ENCODE data around the gene MRPL11. TPM values are rescaled to one million over a fixed set of nuclear protein-coding genes. Genes with fewer than 3 reads are reported as not detected.

MRPL11 gene
- polyA plus RNA-seq, 1 experiment = 43.1 TPM

DNA sequence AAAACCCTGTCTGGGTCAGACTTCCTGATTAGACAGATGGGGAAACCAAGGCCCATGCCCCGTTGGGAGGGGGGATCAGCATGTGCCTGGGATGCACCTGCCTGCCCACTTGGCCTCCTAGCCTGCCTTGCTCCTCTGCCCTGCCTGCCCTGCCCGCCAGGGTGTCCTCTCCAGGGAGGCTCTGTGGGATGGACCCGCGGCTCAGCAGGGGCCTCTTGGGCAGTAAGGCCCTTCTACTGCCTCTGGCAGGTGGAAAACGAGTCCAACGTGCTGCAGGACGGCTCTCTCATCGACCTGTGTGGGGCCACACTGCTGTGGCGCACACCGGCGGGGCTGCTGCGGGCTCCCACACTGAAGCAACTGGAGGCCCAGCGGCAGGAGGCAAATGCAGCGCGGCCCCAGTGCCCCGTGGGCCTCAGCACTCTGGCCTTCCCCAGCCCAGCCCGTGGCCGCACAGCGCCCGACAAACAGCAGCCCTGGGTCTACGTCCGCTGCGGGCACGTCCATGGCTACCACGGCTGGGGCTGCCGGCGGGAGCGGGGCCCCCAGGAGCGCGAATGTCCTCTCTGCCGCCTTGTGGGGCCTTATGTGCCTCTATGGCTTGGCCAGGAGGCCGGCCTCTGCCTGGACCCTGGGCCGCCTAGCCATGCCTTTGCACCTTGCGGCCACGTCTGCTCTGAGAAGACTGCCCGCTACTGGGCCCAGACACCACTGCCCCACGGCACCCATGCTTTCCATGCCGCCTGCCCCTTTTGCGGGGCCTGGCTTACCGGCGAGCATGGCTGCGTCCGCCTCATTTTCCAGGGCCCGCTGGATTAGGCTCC is 36.9 kb upstream of the MRPL11 start:
- H3K9me3 ChIP-seq (ENCODE audit: control insufficient read depth, insufficient read depth, low read length) = no peaks in the 10 kb centered on the region; the same call in 1 of the 2 replicates
- TF ChIP-seq, protein P1, sequence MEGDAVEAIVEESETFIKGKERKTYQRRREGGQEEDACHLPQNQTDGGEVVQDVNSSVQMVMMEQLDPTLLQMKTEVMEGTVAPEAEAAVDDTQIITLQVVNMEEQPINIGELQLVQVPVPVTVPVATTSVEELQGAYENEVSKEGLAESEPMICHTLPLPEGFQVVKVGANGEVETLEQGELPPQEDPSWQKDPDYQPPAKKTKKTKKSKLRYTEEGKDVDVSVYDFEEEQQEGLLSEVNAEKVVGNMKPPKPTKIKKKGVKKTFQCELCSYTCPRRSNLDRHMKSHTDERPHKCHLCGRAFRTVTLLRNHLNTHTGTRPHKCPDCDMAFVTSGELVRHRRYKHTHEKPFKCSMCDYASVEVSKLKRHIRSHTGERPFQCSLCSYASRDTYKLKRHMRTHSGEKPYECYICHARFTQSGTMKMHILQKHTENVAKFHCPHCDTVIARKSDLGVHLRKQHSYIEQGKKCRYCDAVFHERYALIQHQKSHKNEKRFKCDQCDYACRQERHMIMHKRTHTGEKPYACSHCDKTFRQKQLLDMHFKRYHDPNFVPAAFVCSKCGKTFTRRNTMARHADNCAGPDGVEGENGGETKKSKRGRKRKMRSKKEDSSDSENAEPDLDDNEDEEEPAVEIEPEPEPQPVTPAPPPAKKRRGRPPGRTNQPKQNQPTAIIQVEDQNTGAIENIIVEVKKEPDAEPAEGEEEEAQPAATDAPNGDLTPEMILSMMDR (IDR thresholded peaks at IDR 0.05; ENCODE audit: low read depth, low read length) = no peak
- ChIA-PET POLR2A (no interaction called here), CTCF (no interaction called here)
- no peak for DNase-seq (ENCODE audit: low read depth, low spot score)
- H3K4me3 ChIP-seq (ENCODE audit: low read depth, low read length) = no peak overlapping the region
- no peaks in the 10 kb centered on the region for H3K27me3 ChIP-seq (ENCODE audit: control insufficient read depth, insufficient read depth, low read length)
- no peak overlapping the region for H3K27ac ChIP-seq (ENCODE audit: low read depth, low read length)

DNA sequence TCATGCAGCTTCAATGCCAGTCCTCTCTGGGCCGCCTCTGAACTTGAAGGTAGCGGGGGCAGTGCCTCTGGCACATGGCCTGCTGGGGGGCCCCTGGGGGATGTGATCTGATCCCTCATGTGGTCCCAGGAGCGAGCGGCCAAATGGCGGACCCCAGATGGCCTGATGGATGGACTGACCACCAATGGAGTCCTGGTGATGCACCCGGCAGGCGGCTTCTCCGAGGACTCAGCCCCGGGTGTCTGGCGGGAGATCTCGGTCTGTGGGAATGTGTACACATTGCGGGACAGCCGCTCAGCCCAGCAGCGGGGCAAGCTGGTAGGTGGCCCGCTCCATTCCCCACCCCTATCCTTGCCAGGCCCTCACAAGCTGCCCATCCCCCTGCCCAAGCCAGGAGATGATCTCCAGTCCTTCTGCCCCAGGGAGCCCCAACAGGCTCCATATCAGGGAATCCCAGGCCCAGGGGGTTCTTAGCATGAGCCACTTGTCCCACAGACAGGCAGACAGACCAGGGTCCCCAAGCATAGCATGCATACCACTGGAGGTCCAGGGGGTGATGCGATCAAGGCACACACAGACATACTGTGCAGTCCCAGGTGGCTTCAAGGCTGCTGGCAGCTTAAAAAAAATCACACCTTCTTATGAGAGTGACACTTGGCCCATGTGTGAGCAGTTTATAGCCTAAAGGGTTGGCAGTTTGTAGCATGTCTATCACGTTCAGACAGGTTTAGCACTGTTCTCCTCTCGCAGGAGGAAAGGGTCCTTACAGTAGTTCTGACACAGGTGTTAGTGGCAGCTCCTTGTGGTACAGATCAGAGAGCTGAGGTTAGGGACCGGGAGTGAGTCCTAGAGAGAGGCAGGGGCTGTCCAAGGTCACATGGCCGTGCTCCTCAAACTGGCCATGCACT is 35.2 kb upstream of the MRPL11 start:
- TF ChIP-seq, protein P1 (IDR thresholded peaks at IDR 0.05; ENCODE audit: low read depth, low read length) = no peak
- CTCF ChIA-PET = interaction anchor here (0.8 kb wide), 1 partner anchor 43 kb away, joined by 3 read pairs; no protein-coding TSS in a partner anchor
- no peak for DNase-seq (ENCODE audit: low read depth, low spot score)
- H3K4me3 ChIP-seq (ENCODE audit: low read depth, low read length) = no peak overlapping the region
- H3K27ac ChIP-seq (ENCODE audit: low read depth, low read length) = no peak overlapping the region
- no peaks in the 10 kb centered on the region for H3K27me3 ChIP-seq (ENCODE audit: control insufficient read depth, insufficient read depth, low read length)
- POLR2A ChIA-PET = no interaction called here
- no peaks in the 10 kb centered on the region; the same call in 1 of the 2 replicates for H3K9me3 ChIP-seq (ENCODE audit: control insufficient read depth, insufficient read depth, low read length)

DNA sequence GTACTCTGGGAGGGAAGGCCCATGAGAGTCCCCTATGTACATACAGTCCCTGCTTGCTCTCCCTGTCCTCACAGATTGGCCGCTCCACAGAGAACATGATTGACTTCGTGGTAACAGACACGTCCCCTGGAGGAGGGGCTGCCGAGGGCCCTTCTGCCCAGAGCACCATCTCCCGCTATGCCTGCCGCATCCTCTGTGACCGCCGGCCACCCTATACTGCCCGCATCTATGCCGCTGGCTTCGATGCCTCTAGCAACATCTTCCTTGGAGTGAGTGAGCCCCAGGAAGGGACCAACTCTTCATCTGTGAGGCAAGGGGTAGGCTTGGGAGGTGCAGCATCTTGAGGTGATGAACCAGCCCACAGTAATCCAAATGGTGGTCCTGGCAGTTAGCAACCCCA is 34.5 kb upstream of the MRPL11 start:
- TF ChIP-seq, protein P1 (IDR thresholded peaks at IDR 0.05; ENCODE audit: low read depth, low read length) = no peak
- Histone ChIP-seq H3K4me3 (ENCODE audit: low read depth, low read length) (no peak overlapping the region), H3K27ac (ENCODE audit: low read depth, low read length) (no peak overlapping the region), H3K27me3 (ENCODE audit: control insufficient read depth, insufficient read depth, low read length) (no peaks in the 10 kb centered on the region), H3K9me3 (ENCODE audit: control insufficient read depth, insufficient read depth, low read length) (no peaks in the 10 kb centered on the region; the same call in 1 of the 2 replicates)
- no peak for DNase-seq (ENCODE audit: low read depth, low spot score)
- ChIA-PET CTCF (no interaction called here), POLR2A (no interaction called here)

DNA sequence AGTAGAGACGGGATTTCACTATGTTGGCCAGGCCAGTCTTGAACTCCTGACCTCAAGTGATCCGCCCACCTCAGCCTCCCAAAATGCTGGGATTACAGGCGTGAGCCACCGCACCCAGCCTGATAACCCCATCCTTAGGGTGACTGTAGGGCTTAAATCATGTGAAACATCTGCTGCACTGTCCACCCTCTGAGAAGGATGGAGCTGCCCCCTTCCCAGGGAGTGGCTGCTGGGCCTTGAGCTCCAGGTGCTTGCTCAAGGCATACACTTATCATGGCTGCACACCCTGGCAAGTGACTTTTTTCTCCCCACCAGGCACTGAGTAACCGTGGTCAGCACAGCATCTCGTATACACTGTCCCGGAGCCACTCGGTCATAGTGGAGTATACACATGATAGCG is 33.4 kb upstream of the MRPL11 start:
- ChIA-PET CTCF (interaction anchor here (1.0 kb wide), 1 partner anchor 42 kb away, joined by 3 read pairs; no protein-coding TSS in a partner anchor), POLR2A (interaction anchor here (0.6 kb wide), 1 partner anchor 97 kb away, joined by 3 read pairs; the partner anchor contains the start of gene CTSF)
- no peaks in the 10 kb centered on the region for H3K27me3 ChIP-seq (ENCODE audit: control insufficient read depth, insufficient read depth, low read length)
- DNase-seq (ENCODE audit: low read depth, low spot score) = no peak
- H3K4me3 ChIP-seq (ENCODE audit: low read depth, low read length) = no peak overlapping the region
- TF ChIP-seq, protein P1 (IDR thresholded peaks at IDR 0.05; ENCODE audit: low read depth, low read length) = no peak
- no peak overlapping the region for H3K27ac ChIP-seq (ENCODE audit: low read depth, low read length)
- no peaks in the 10 kb centered on the region; the same call in 1 of the 2 replicates for H3K9me3 ChIP-seq (ENCODE audit: control insufficient read depth, insufficient read depth, low read length)

Measured in AG04450 (cell line).